HG02588 (cell line): Measurements from ENCODE around the gene TUBA1A.
"Not testable (repeated sequence)": the region's sequence is repeated elsewhere in the genome, so short reads cannot be mapped to it uniquely, and the experiment has no call there.

Experiments
- ATAC-seq: cut with Tn5 transposase; IDR thresholded peaks from one replicate; pipeline ENCODE4 v1.9.1; 2021; ENCODE audit warnings: mild to moderate bottlenecking, moderate library complexity; ENCODE audit not compliant: unreplicated experiment

The TUBA1A gene

GRCh38 chr12:49188916-49189367, at the start of gene TUBA1A:
TUBA1A (minus strand) TSS chr12:49189080; CDS start chr12:49188979, 101 bp downstream.
- ATAC-seq, result peak; percentile 84

- no peak for ATAC-seq
Measured at GRCh38 chr12:49236423-49236822, 47.5 kb upstream of the TUBA1A start.

GRCh38 chr12:49233842-49234526, 45.1 kb upstream of the TUBA1A start:
- no peak for ATAC-seq

GRCh38 chr12:49232940-49233841, 44.3 kb upstream of the TUBA1A start:
- ATAC-seq, result no peak

- no peak for ATAC-seq
Measured at GRCh38 chr12:49231878-49232655, 43.2 kb upstream of the TUBA1A start.

GRCh38 chr12:49230805-49231194, 41.9 kb upstream of the TUBA1A start:
- no peak for ATAC-seq

- ATAC-seq, result no peak
Measured at GRCh38 chr12:49230176-49230804, 41.4 kb upstream of the TUBA1A start.

- no peak for ATAC-seq
Measured at GRCh38 chr12:49228653-49229052, 39.8 kb upstream of the TUBA1A start.

GRCh38 chr12:49227713-49228112, 38.8 kb upstream of the TUBA1A start:
- no peak for ATAC-seq

- no peak for ATAC-seq
Measured at GRCh38 chr12:49225576-49226166, 36.8 kb upstream of the TUBA1A start.

GRCh38 chr12:49223590-49224369, 34.9 kb upstream of the TUBA1A start:
- ATAC-seq, result no peak

- ATAC-seq, result no peak
Measured at GRCh38 chr12:49223122-49223521, 34.2 kb upstream of the TUBA1A start.

- no peak for ATAC-seq
Measured at GRCh38 chr12:49220972-49221371, 32.1 kb upstream of the TUBA1A start.

- ATAC-seq, result no peak
Measured at GRCh38 chr12:49219417-49220026, 30.6 kb upstream of the TUBA1A start.

GRCh38 chr12:49212572-49212971, 23.7 kb upstream of the TUBA1A start:
- no peak for ATAC-seq

- not testable (repeated sequence) for ATAC-seq
Measured at GRCh38 chr12:49210703-49211102, 21.8 kb upstream of the TUBA1A start.

- no peak for ATAC-seq
Measured at GRCh38 chr12:49208676-49209075, 19.8 kb upstream of the TUBA1A start.

- no peak for ATAC-seq
Measured at GRCh38 chr12:49208146-49208545, 19.3 kb upstream of the TUBA1A start.

GRCh38 chr12:49206389-49206788, 17.5 kb upstream of the TUBA1A start:
- ATAC-seq, result no peak
